GM23338 (cell line): ENCODE data around the gene SEC61G.

Experiments used
- CREB1 ChIP-seq: fragments of 250-450 bp; sonication (Bioruptor Pico); IDR thresholded peaks from 2 replicates; pipeline ENCODE4 v1.5.0; 2020; ENCODE audit warnings: low read depth, mild to moderate bottlenecking, moderate library complexity
- CTCF ChIP-seq, 2 experiments: fragments of 200-600 bp in 1 of 2; sonication (generic) in 1 of 2; conservative IDR thresholded peaks; 2 replicates each; pipeline versions ENCODE4 v1.5.1 to v1.6.1; 2016 to 2017; ENCODE audit warnings: antibody characterized with exemption in 2 of 2, low read depth in 2 of 2, mild to moderate bottlenecking in 2 of 2, moderate library complexity in 1 of 2
- ETS1 ChIP-seq: IDR thresholded peaks from 2 replicates; pipeline ENCODE4 v1.6.1; 2016; ENCODE audit warnings: antibody characterized with exemption
- EZH2 ChIP-seq: fragments of 200-600 bp; sonication (generic); IDR thresholded peaks from one replicate; pipeline ENCODE4 v1.8.0; 2017; ENCODE audit warnings: antibody characterized with exemption, mild to moderate bottlenecking, low read depth; ENCODE audit not compliant: unreplicated experiment
- EZH2phosphoT487 ChIP-seq: fragments of 200-600 bp; sonication (generic); IDR thresholded peaks from one replicate; pipeline ENCODE4 v1.8.1; 2018; ENCODE audit warnings: antibody characterized with exemption; ENCODE audit not compliant: unreplicated experiment
- JUNB ChIP-seq: IDR thresholded peaks from one replicate; pipeline ENCODE4 v1.6.1; 2016; ENCODE audit warnings: antibody characterized with exemption; ENCODE audit not compliant: unreplicated experiment
- NANOG ChIP-seq: IDR thresholded peaks from 2 replicates; pipeline ENCODE4 v1.6.1; 2016; ENCODE audit warnings: antibody characterized with exemption, borderline replicate concordance
- POLR2AphosphoS5 ChIP-seq: IDR thresholded peaks from 2 replicates; pipeline ENCODE4 v1.6.1; 2016; ENCODE audit warnings: antibody characterized with exemption, low read depth
- REST ChIP-seq: IDR thresholded peaks from one replicate; pipeline ENCODE4 v1.6.1; 2018; ENCODE audit warnings: antibody characterized with exemption; ENCODE audit not compliant: unreplicated experiment
- STAT1 ChIP-seq: IDR thresholded peaks from one replicate; pipeline ENCODE4 v1.6.1; 2016; ENCODE audit warnings: antibody characterized with exemption; ENCODE audit not compliant: unreplicated experiment
- ZNF114 ChIP-seq: fragments of 250-450 bp; sonication (Bioruptor Pico); IDR thresholded peaks from 2 replicates; pipeline ENCODE4 v1.5.0; 2020; ENCODE audit warnings: mild to moderate bottlenecking, moderate library complexity
- ZNF331 ChIP-seq: fragments of 250-450 bp; sonication (Bioruptor Pico); IDR thresholded peaks from 2 replicates; pipeline ENCODE4 v1.5.0; 2020; ENCODE audit warnings: low read depth, mild to moderate bottlenecking, moderate library complexity

GRCh38 chr7:54725255-54725654 is 33.8 kb downstream of the SEC61G start:
- TF ChIP-seq CTCF (conservative IDR thresholded peaks at IDR 0.05; ENCODE audit: low read depth in 2 of 2) (no peak), POLR2AphosphoS5 (no peak), EZH2 (no peak), REST (no peak), ZNF114 (CRISPR knock-in tag) (no peak), STAT1 (no peak), ETS1 (no peak), EZH2phosphoT487 (no peak), ZNF331 (CRISPR knock-in tag) (no peak), CREB1 (CRISPR knock-in tag) (no peak), JUNB (no peak), NANOG (no peak)
